Neural cell (in vitro differentiated cells): ENCODE data around the gene NAPG.

Experiments
- EP300 ChIP-seq: fragments of 450-650 bp; conservative IDR thresholded peaks from 2 replicates; pipeline ENCODE4 v1.6.1; 2014; ENCODE audit warnings: antibody characterized with exemption, mild to moderate bottlenecking, moderate library complexity; ENCODE audit not compliant: poor library complexity, severe bottlenecking
- EZH2 ChIP-seq: fragments of 200-600, 300-800 bp; shearing (Covaris generic), sonication (generic); IDR thresholded peaks from 2 replicates; pipeline ENCODE4 v1.6.1; 2014; ENCODE audit warnings: antibody characterized with exemption, low read length, borderline replicate concordance, mild to moderate bottlenecking; ENCODE audit not compliant: insufficient read depth, poor library complexity, severe bottlenecking
- POLR2AphosphoS5 ChIP-seq: IDR thresholded peaks from 2 replicates; pipeline ENCODE4 v1.6.1; 2012
- RAD21 ChIP-seq: fragments of 450-650 bp; conservative IDR thresholded peaks from 2 replicates; pipeline ENCODE4 v1.6.1; 2014; ENCODE audit warnings: antibody characterized with exemption, mild to moderate bottlenecking, moderate library complexity
- SMC3 ChIP-seq: fragments of 450-650 bp; conservative IDR thresholded peaks from 2 replicates; pipeline ENCODE4 v1.6.1; 2014; ENCODE audit warnings: antibody characterized with exemption, mild to moderate bottlenecking, moderate library complexity; ENCODE audit not compliant: poor library complexity
- TAF1 ChIP-seq: IDR thresholded peaks from 2 replicates; pipeline ENCODE4 v1.6.1; 2012; ENCODE audit warnings: low read depth
- TF ChIP-seq, protein P1 (sequence below): fragments of 450-650 bp; IDR thresholded peaks from 2 replicates; pipeline ENCODE4 v1.5.1; 2014; ENCODE audit warnings: antibody characterized with exemption, mild to moderate bottlenecking, moderate library complexity; ENCODE audit not compliant: poor library complexity, severe bottlenecking

DNA sequence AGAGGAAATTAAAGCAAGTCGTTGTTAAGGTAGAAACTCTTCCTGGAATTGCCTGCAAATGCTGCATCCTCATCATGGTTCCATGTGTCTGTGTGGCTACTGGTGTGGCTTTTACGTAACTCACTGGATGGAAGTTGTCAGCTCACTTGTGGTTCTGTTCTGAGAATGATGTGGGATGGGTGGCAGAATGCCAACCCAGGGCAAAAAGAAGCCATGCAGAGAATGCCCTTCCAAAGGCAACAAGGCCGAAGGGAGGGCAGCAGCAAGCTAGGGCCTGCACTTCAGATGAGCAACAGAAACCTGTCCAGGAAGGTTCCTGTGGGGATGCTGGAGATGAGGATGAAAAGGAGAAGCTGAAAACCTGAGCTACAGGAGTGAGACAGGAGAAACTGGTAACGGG is 10.4 kb upstream of the NAPG start:
- TF ChIP-seq, protein P1, sequence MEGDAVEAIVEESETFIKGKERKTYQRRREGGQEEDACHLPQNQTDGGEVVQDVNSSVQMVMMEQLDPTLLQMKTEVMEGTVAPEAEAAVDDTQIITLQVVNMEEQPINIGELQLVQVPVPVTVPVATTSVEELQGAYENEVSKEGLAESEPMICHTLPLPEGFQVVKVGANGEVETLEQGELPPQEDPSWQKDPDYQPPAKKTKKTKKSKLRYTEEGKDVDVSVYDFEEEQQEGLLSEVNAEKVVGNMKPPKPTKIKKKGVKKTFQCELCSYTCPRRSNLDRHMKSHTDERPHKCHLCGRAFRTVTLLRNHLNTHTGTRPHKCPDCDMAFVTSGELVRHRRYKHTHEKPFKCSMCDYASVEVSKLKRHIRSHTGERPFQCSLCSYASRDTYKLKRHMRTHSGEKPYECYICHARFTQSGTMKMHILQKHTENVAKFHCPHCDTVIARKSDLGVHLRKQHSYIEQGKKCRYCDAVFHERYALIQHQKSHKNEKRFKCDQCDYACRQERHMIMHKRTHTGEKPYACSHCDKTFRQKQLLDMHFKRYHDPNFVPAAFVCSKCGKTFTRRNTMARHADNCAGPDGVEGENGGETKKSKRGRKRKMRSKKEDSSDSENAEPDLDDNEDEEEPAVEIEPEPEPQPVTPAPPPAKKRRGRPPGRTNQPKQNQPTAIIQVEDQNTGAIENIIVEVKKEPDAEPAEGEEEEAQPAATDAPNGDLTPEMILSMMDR: no peak
- TF ChIP-seq TAF1: no peak
- TF ChIP-seq POLR2AphosphoS5: no peak
- TF ChIP-seq EP300: no peak
- no peak for TF ChIP-seq EZH2
- TF ChIP-seq SMC3: no peak
- TF ChIP-seq RAD21: no peak
